GM19043 (cell line): ENCODE data around the gene XBP1.
"Not testable (repeated sequence)": the region's sequence is repeated elsewhere in the genome, so short reads cannot be mapped to it uniquely, and the experiment has no call there.

Source experiments
- ATAC-seq: cut with Tn5 transposase; IDR thresholded peaks from one replicate; pipeline ENCODE4 v1.9.1; 2021; ENCODE audit warnings: low read depth; ENCODE audit not compliant: unreplicated experiment

Gene XBP1

DNA sequence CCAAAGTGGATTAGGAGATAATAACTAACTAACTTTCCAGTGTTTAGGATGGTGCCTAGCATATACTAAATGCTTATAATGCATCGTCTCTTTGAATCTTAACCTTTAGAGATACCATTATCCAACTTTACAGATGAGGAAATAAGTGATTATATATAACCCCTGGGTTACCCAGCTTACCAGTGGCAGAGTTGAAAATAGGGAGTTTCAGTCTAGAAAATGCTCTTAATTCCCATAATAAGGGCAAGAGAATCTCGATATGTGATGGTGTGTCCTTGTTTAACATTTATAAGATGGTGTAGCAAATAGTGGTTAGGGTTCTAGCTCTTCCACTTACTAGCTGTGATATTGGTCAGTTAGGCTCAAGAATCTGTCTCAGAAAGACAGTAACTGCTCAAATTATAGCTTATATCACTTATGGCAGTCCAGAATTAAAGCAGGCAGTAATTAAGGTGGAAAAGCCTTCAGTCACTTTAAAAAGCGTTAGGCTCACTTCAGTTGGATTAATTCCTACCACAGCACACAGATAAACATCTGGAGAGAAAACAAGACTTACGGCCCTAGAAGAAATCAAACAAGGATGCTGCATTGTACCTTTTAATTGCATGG is 6.3 kb downstream of the XBP1 start:
- no peak for ATAC-seq

DNA sequence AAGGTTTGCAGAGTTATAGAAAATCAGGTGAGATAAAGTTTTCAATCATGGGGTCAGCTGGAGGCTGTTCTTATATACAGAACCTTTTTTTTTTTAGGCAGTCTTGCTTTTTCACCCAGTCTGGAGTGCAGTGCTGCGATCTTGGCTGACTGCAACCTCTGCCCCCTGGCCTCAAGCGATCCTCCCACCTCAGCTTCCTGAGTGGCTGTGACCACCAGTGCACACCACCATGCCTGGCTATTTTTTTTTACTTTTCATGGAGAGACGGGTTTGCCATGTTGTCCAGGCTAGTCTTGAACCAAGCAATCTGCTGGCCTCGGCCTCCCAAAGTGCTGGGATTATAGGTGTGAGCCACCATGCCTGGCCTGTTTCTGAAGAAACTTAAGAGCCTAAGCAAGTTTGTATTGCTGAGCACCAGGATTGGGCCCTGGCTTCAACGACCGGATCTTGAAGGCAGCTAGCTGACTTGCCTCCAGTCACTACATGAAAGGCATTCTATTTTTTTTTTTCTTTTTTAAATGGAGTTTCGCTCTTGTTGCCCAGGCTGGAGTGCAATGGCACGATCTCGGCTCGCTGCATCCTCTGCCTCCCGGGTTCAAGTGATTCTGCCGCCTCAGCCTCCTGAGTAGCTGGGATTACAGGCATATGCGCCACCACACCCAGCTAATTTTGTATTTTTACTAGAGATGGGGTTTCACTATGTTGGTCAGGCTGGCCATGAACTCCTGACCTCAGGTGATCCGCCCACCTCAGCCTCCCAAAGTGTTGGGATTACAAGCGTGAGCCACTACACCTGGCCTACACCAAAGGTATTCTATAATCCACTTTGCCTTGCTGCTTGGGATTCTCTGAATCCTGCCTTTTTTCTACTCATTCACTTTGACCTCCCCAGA is 7.6 kb downstream of the XBP1 start:
- ATAC-seq = peak; percentile 28

DNA sequence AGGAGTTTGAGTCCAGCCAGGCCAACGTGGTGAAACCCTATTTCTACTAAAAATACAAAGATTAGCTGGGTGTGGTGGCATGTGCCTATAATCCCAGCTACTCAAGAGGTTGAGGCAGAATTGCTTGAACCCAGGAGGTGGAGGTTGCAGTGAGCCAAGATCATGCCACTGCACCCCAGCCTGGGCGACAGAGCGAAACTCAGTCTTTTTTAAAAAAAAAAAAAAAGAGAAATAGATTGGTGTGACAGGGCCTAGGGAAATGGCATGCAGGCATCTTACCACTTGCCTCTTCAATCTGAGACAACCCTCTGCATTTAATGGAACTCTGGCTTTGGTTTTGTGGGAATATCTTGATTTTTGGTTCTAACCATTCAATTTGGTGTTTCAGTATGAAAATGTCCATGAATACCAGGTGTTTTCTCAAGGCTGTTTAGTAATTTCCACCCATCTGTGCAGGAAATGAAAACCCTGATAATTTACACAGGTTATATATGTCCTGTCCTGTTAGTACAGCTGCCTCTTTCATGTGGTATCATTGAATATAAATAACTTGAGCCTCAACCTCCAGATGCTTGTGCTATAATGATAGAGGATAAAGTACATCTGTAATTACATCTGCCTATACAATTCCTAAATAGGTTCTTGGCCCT is 8.4 kb downstream of the XBP1 start:
- peak; percentile 59 for ATAC-seq

DNA sequence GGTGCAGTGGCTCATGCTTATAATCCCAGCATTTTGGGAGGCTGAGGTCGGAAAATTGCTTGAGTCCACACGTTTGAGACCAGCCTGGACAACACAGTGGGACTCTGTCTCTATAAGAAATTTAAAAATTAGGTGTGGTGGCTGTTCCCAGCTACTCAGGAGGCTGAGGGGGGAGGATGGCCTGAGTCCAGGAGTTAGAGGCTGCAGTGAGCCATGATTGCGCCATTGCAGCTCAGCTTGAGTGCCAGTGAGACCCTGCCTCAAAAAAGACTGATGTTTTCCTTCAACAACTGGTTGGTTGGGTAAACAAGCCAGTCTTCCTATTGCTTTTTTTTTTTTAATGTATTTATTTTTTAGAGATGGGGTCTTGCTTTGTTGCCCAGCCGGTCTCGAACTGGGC is 9.2 kb downstream of the XBP1 start:
- no peak for ATAC-seq

DNA sequence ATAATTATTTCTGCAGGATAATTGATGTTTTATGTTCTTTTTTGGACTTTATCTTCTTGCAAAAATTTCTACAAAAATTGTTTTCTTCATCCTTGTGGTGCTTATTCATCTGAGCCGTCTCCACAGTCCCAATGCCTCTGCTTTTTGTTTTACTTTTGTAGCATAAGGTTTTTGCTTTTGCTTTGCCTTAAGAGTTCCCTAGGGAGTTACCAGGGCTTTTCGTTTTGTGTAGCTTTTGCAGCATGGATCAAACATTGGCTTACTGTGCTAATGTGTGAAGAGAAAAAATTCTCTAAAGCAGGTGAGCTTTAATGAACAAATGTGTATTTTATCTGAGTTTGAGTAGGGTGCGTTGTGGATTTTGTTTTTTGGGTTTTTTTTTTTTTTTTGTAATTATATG is 11.8 kb downstream of the XBP1 start:
- ATAC-seq = no peak

DNA sequence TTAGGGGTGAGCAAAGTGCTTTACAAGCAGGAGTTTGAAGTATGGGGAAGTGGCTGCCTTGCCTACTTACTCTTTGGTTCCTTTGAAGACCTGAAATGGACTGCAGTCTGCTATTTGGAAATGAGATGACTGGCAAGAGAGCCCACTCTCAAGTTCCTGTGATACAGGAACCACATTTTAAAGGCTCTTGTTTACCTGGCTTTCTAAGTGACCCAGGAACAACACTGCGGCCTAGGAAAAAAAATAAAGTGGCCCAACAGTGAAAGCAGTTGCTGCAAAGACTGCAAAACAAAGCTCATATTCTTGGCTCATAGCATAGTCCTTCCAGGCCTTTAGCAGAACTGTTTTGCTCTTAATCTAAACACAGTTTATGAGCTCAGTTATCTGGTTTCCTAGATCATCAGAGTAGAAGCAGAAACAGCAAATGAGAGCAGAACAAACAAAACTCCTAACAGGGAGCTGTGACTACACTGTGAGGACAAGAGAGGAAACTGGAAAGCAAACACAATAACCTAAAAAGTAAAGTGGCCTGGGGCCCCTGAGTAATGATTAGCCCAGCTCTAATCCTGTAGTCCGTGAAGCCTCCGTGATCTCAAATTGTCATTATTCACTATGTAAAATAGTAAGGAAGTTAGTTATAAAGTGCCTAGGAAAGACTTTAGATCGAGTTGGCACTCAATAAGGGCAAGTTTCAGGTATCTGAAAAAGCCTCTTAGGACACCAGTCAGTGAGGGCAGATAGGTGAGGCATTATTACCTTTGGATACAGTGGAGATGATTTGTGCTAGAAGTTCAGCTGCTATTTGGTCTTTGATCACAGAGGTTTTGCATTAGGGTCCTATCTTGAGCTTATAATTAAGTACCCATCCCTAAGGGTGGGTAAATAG is 16.3 kb downstream of the XBP1 start:
- ATAC-seq = no peak

DNA sequence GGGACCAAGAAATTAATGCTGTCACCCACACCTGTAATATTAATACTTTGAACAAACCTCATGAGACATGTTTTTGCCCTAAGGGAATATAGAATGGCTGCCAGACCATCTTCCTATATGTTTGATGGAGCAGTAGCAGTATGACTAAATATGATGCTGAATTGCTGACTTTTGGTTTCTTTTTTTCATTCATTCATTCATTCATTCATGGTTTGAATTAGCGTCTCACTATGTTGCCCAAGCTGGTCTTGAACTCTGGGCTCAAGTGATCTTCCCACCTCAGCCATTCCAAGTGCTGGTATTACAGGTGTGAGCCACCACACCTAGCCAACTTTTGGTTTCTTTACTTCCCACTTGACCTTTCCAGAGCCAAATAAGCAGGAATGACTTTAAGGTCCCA is 20.1 kb downstream of the XBP1 start:
- ATAC-seq = no peak

DNA sequence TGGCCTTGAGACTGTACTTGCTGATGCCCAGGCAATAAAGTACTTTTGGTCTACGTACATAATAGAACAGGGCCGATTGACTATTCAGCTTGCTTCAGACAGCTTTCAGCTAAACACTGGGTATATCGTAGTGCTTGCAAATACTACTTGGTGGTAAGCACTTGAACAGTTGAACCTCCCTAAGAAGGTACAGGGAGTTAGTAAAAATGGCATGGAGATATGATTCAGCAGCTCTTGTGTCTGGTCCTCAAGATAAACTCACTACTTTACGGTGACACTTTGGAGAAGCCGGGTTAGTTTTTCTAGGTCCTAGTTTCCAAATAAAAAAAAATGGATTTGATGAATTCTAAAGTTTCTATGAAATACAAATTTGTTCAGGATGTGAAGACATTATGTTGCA is 20.5 kb downstream of the XBP1 start:
- ATAC-seq = no peak

DNA sequence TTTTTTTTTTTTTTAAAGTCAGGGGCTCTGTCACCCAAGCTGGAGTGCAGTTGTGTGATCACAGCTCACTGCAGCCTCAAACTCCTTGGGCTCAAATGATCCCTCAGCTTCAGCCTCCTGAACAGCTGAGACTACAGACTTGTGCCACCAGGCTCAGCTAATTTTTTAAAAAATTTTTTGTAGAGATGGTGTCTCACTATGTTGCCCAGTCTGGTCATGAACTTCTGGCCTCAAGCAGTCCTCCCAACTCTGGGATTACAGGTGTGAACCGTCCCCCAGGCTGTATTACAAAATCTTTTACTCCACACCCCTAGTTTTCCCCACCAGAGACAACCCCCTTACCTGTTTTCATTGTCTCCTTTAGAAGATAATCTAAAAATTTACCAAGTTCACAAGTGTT is 26.0 kb downstream of the XBP1 start:
- no peak for ATAC-seq

DNA sequence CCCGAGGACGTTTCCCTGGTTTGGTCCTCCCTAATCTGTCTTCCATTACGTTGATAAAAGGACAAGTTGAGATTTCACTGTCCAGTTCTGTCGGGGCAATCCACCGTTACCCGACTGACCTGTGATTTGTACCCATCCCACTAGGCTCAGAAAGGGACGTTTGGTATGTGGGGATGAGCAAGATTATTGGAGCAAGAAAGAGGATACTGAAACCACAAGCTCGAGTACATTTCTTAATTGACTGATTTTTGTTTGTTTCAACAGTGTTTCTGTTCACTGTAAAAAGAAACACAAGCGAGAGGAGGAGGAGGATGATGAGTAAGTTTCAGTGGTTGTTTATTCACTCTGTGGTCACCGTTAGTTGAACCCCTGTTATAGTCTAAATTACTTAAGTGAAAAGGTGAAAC is 26.9 kb downstream of the XBP1 start:
- no peak for ATAC-seq

DNA sequence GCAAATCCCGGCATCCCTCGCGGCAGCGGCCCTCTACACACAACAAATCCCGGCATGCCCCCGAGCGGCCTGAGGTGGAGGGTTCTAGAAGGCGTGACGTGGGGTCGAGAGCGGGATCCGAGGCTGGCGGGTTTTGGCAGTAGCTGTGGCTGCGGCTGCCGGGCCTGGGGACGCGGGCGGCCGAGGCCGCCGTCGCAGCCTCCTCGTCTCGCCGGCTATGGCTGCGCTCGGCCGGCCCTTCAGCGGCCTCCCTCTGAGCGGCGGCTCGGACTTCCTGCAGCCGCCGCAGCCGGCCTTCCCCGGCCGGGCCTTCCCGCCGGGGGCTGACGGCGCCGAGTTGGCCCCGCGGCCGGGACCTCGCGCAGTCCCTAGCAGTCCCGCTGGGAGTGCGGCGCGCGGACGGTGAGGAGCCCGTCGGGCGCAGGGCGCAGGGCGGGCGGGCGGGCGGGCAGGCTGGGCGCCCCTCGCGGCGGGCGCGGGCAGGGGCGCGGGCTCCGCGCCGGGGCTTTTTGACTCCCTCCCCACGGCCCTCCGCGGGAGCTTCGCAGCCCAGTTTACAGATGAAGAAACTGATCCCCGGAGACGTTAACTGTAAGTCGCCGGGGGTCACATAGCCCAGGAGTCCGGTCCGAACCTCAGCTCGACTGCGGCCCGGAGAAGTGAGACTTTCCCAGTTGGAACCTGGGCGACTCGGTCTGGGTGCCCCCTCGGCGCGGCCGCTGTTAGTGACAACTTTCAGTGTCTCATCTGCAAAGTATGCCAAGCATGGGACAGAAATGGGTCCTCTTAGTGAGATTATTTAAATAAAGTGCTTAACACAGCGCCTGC is 27.5 kb downstream of the XBP1 start, which contains the start of gene CCDC117:
Gene CCDC117, plus strand, starts transcription at position 63 of the 828 bp plus-strand sequence. Its CDS starts 155 bp downstream, at position 218.
- ATAC-seq = peak; percentile 89

DNA sequence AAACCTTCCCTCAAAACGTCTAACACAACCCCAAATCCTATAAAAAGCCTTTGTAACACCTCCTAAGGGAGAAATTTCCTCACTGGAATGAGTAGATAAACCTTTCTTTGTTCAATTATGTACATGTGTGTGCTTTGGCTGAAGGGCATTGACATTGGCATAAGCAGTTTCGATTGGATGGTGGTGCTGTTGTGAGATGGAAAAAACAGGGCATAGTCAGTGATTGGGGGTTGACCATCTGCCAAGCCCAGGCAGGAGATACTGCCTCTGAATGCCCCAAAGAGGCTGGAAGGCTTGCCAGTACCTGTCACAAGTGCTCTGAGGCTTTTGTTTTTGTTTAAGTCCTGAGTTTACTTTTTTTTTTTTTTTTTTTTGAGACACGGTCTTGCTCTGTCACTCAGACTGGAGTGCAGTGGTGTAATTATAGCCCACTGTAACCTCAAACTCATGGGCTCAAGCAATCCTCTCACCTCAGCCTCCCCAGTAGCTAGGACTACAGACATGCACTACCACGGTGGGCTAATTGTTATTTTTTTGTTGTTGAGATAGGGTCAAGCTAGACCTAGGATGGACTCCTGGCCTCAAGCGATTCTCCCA is 29.1 kb downstream of the XBP1 start:
- ATAC-seq = no peak

DNA sequence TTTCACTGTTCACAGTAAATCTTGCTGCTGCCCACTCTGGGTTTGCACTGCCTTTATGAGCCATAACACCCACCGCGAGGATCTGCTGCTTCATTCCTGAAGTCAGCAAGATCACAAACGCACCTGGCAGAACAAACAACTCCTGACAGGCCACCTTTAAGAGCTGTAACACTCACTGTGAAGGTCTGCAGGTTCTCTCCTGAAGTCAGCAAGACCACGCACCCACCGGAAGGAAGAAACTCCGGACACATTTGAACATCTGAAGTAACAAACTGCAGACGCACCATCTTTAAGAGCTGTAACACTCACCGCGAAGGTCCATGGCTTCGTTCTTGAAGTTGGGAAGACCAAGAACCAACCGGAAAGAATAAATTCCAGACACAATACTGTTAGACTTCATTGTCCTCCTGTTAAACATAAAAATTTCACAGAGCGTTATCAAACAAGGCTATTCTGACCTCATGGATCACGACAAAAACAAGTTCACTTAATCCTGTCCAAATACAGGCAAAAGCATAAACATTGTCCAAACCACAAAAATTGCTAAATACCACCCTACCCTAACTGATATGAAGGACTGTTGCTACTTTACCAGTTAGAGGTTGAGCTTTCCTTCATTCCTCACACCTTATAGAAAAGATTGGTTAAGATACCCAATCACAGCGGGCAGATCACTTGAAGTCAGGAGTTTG is 30.8 kb downstream of the XBP1 start:
- ATAC-seq = no peak

DNA sequence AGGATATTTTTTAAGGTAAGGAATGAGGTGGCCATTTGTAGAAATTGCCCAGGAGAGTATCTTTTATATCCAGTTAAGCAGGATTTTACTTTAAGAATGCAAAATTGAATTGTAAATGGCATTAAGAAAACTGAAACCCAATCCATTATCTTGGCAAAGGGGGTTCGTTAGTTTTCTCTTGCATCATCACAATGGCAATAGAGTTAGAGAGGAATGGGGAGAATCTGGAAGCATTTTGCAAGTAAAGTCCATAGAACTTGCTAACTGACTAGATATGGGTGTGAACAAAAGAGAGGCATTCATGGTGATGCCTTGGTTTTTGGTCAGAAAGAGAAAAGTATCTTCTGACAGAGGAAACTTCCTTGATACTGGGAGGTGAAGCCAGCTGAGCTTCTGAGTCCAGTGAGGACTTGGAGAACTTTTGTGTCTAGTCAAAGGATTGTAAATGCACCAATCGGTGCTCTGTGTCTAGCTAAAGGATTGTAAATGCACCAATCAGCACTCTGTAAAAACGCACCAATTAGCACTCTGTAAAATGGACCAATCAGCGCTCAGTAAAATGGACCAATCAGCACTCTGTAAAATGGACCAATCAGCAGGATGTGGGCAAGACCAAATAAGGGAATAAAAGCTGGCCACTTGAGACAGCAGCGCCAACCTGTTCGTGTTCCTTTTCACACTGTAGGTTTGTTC is 31.5 kb downstream of the XBP1 start:
- ATAC-seq = no peak

DNA sequence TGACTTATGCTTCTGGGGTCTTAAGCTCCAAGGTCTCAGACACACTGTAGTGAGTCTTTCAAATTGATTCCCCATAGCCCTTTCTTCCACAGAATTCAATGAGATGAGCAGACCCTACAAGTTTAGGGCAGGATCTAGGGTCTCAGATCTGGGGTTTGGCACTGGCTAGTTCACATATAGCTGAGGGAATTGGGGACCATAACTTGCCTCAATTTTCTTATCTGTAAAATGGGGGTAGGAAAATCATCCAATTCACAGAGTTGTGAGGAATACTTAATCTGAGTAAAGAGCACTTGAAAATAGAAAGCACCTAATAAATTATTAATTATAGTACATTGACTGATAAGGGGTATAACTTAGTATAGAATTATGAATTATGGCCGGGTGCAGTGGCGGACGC is 33.7 kb downstream of the XBP1 start:
- ATAC-seq = no peak

DNA sequence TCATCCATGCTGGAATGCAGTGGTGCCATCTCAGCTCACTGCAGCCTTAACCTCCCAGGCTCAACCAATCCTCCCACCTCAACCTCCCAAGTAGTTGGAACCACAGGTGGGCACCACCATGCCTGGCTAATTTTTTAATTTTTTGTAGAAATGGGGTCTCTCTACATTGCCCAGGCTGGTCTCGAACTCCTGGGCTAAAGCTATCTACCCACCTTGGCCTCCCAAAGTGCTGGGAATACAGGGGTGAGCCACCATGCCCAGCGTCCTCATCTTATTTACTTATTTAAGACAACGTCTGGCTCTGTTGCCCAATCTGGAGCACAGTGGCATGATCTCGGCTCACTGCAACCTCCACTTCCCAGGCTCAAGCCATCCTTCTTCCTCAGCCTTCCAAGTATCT is 38.4 kb downstream of the XBP1 start:
- ATAC-seq = not testable (repeated sequence)

DNA sequence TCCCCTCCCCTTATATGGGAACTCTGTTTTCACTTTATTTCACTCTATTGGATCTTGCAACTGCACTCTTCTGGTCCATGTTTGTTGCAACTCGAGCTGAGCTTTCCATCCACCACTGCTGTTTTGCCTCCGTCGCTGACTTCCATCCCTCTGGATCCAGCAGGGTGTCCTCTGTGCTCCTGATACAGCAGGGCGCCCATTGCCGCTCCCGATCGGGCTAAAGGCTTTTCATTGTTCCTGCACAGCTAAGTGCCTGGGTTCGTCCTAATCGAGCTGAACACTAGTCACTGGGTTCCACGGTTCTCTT is 39.0 kb downstream of the XBP1 start:
- no peak for ATAC-seq

DNA sequence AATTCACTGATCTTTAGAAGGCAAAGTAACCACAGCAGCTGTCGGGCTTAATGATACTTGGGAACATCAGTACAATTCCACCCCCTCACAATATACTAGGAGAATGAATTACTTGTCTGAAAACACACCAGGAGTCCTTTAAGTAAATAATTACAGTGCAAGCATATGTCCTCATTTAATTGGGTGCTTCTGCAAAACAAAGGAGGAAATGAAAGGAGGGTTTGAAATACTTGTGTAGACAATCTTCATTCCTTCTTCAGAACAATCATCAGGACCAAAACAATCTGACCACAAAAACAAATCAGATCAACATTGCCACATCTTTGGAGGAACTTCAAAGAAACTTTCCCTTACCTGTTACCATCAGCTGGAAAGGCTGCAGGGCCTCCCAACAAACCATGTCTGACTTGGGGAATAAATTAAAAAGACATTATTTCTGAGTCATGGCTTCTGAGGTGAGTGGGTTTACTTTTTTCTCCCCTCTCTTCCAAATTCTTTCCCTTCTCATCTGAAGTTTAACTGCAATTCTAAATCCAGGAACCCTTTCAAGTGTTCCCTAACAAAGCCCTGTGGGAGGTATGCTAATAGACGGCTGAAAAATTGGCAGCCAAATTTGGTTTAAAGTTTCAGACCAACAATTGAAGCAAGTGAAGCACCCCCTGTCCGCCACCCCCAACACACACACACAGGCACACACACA is 40.4 kb downstream of the XBP1 start:
- ATAC-seq = no peak
